Adrenal gland (tissue), 12 donors: Measurements from ENCODE around the gene SMARCD3. TPM values are rescaled to one million over a fixed set of nuclear protein-coding genes. Genes with fewer than 3 reads are reported as not detected.

ENCODE experiments used
- DNase-seq, 7 donors: peaks; one replicate each; pipeline ENCODE4 v3.0.0-alpha.2; 2019 to 2020
- H3K27ac ChIP-seq, 5 donors: fragments of 200-600 bp; sonication (generic) in 4 of 5; 1 replicate in 3 of 5; 2 replicates in 2 of 5; pipeline versions ENCODE4 v1.5.1 to v1.8.0; 2016 to 2020; ENCODE audit warnings: mild to moderate bottlenecking in 1 of 5
- H3K27me3 ChIP-seq: fragments of 200-600 bp; 2 replicates; pipeline ENCODE4 v1.8.0; 2021
- H3K36me3 ChIP-seq, 2 donors: fragments of 200-600 bp; replicated peaks in 1 of 2; 1 replicate in 1 of 2; 2 replicates in 1 of 2; pipeline versions ENCODE4 v1.5.1 to v1.8.0; 2018 to 2022
- H3K4me1 ChIP-seq, 2 donors: fragments of 200-600 bp; replicated peaks in 1 of 2; 1 replicate in 1 of 2; 2 replicates in 1 of 2; pipeline versions ENCODE4 v1.5.1 to v1.8.0; 2018 to 2021
- H3K4me3 ChIP-seq, 4 donors: fragments of 200-600 bp; sonication (generic) in 3 of 4; one replicate each; pipeline ENCODE4 v1.5.1; 2016 to 2018
- H3K9me3 ChIP-seq, 3 donors: fragments of 200-600 bp; sonication (generic) in 1 of 3; replicated peaks in 1 of 3; 1 replicate in 2 of 3; 2 replicates in 1 of 3; pipeline versions ENCODE4 v1.5.1 to v1.8.0; 2016 to 2021
- POLR2A ChIP-seq, 2 donors: fragments of 450-650 bp; IDR thresholded peaks; one replicate each; pipeline ENCODE4 v1.6.1; 2017; ENCODE audit warnings: antibody characterized with exemption in 2 of 2, mild to moderate bottlenecking in 2 of 2, moderate library complexity in 1 of 2
- WGBS, 4 donors: extraction: QIAGEN DNeasy Blood & Tissue Kit in 2 of 4; methylation state at CpG; one replicate each; pipeline versions ENCODE4 v1.1.5 to v1.1.7; 2013 to 2017; 5-methylcytosine and 5-hydroxymethylcytosine counted together
- intact Hi-C, 2 donors: fragments of 100-400 bp; cut with DNase I; formaldehyde crosslinking; loops; one replicate each; pipeline versions ENCODE4 v1.14.1 to v1.15.0; 2022 to 2023
- polyA plus RNA-seq, 3 donors: library from polyadenylated mRNA; stranded (reverse); fragments of 200-250 nt in 2 of 3; fragments of 350-450 nt in 1 of 3; fragmentation: Illumina TruSeq in 1 of 3; extraction: RNeasy Lipid Tissue Mini Kit (QIAGEN cat#74804) in 1 of 3; gene quantifications; one replicate each; pipeline ENCODE4 v1.2.3, GENCODE V29; 2013 to 2014
- total RNA-seq, 9 donors: library from RNA; depleted of rRNA in 4 of 9; stranded (reverse); fragments of >200 nt in 4 of 9; fragments of 120-200 nt in 1 of 9; fragmentation: NEBNext Ultra II Directional in 1 of 9; extraction: Animal tissue kit (Norgen Biotek cat#: 25700) in 1 of 9; gene quantifications; one replicate each; pipeline versions ENCODE4 v1.1.0 to v1.2.4, GENCODE V29; 2013 to 2023
- TF ChIP-seq, protein P1 (sequence below), 6 experiments: fragments of 450-650 bp in 4 of 6; fragments of 200-600 bp in 2 of 6; sonication (generic) in 1 of 6; IDR thresholded peaks; 1 replicate in 5 of 6; 2 replicates in 1 of 6; pipeline versions ENCODE4 v1.5.1 to v1.8.0; 2016 to 2021; ENCODE audit warnings: antibody characterized with exemption in 6 of 6, mild to moderate bottlenecking in 2 of 6, moderate library complexity in 1 of 6
- donor health status: healthy with polysubstance abuse.
- donor health status: Bipolar disorder and iron deficiency.
- donor health status: DM: yes; HTN: yes; CAD: no.
- donor health status: DM: no; HTN: no; CAD: no.
- donor health status: DM: no; HTN: no; CAD: no.
- donor health status: DM: yes; HTN: yes; CAD: no.

Gene SMARCD3
- total and polyA plus RNA-seq, 12 donors, result 46.4 to 194 (median 109) TPM

- DNase-seq, result no peak
- Histone ChIP-seq H3K36me3 (no peaks in the 10 kb centered on the region), H3K27me3 (no peaks in the 10 kb centered on the region), H3K9me3 (no peaks in the 10 kb centered on the region), H3K4me1 (peaks cover 5 to 14% of the 10 kb centered on the region in 2 donors), H3K4me3 (no peak overlapping the region), H3K27ac (no peak overlapping the region)
- intact Hi-C loops, result no loop called here
- no peak for TF ChIP-seq POLR2A (IDR thresholded peaks at IDR 0.05)
- TF ChIP-seq, protein P1, sequence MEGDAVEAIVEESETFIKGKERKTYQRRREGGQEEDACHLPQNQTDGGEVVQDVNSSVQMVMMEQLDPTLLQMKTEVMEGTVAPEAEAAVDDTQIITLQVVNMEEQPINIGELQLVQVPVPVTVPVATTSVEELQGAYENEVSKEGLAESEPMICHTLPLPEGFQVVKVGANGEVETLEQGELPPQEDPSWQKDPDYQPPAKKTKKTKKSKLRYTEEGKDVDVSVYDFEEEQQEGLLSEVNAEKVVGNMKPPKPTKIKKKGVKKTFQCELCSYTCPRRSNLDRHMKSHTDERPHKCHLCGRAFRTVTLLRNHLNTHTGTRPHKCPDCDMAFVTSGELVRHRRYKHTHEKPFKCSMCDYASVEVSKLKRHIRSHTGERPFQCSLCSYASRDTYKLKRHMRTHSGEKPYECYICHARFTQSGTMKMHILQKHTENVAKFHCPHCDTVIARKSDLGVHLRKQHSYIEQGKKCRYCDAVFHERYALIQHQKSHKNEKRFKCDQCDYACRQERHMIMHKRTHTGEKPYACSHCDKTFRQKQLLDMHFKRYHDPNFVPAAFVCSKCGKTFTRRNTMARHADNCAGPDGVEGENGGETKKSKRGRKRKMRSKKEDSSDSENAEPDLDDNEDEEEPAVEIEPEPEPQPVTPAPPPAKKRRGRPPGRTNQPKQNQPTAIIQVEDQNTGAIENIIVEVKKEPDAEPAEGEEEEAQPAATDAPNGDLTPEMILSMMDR (IDR thresholded peaks at IDR 0.05), result no peak
- 86 to 100% (median 94%) methylated on average over 2 to 5 of the region's 5 CpGs for WGBS, 4 donors
These were observed 16.1 kb upstream of the SMARCD3 start for GRCh38 chr7:151264615-151265014.

GRCh38 chr7:151261529-151261928 is 13.0 kb upstream of the SMARCD3 start:
- intact Hi-C loops, result no loop called here
- peak in 4 of 7 donors; percentile 58 to 69 (median 66) for DNase-seq
- H3K4me3 ChIP-seq, result no peak overlapping the region
- WGBS, 4 donors, result 29 to 40% (median 34%) methylated on average over 2 to 10 of the region's 10 CpGs
- no peaks in the 10 kb centered on the region for H3K36me3 ChIP-seq
- no peak overlapping the region for H3K27ac ChIP-seq
- no peaks in the 10 kb centered on the region for H3K9me3 ChIP-seq
- H3K4me1 ChIP-seq, result peaks cover 7 to 14% of the 10 kb centered on the region in 2 donors
- TF ChIP-seq, protein P1 (IDR thresholded peaks at IDR 0.05), result no peak
- TF ChIP-seq POLR2A (IDR thresholded peaks at IDR 0.05), result no peak
- H3K27me3 ChIP-seq, result no peaks in the 10 kb centered on the region

DNA sequence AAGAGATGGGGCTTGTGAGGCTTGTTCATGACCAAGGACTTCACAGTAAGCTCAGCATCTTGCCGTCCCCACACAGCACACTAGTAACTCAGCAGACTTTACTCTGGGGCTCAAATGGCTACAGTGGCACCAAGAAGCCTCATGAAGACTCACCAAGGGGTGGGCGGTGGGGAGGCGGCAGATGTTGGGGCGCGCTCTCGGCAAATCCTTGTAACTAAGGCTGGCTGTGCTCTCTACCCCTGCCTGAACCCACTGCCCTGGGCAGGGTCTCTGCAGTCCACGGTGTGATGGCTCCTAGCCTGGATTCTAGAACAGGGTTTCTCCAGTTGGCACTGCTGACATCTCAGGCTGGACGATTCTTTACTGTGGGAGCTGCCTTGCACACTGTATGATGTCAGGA is 12.4 kb upstream of the SMARCD3 start:
- intact Hi-C loops, result no loop called here
- 81 to 100% (median 88%) methylated on average over 1 to 8 of the region's 8 CpGs for WGBS, 4 donors
- H3K4me1 ChIP-seq, result peaks cover 9 to 14% of the 10 kb centered on the region in 2 donors

GRCh38 chr7:151260471-151260870 is 12.0 kb upstream of the SMARCD3 start:
- 92 to 94% (median 93%) methylated on average over 8 to 11 of the region's 11 CpGs for WGBS, 4 donors
- Histone ChIP-seq H3K27ac (no peak overlapping the region), H3K36me3 (no peaks in the 10 kb centered on the region), H3K4me3 (no peak overlapping the region), H3K4me1 (peaks cover 9 to 14% of the 10 kb centered on the region in 2 donors), H3K27me3 (no peaks in the 10 kb centered on the region), H3K9me3 (no peaks in the 10 kb centered on the region)
- DNase-seq, result no peak
- intact Hi-C loops, result no loop called here
- no peak for TF ChIP-seq POLR2A (IDR thresholded peaks at IDR 0.05)
- TF ChIP-seq, protein P1 (IDR thresholded peaks at IDR 0.05), result no peak

More for the DNA sequence above, 12.4 kb upstream of the SMARCD3 start:
- TF ChIP-seq POLR2A (IDR thresholded peaks at IDR 0.05), result no peak
- TF ChIP-seq, protein P1 (IDR thresholded peaks at IDR 0.05), result no peak
- H3K27ac ChIP-seq, result no peak overlapping the region
- H3K36me3 ChIP-seq, result no peaks in the 10 kb centered on the region
- no peaks in the 10 kb centered on the region for H3K9me3 ChIP-seq
- no peak for DNase-seq
- no peak overlapping the region for H3K4me3 ChIP-seq
- no peaks in the 10 kb centered on the region for H3K27me3 ChIP-seq
